Measurements from ENCODE around the gene TYMS.

GRCh38 chr18:711310-711656 lies 53.8 kb downstream of the TYMS start:
- TF ChIP-seq POLR2A (IDR thresholded peaks at IDR 0.05; ENCODE audit: low read depth, low read length), result no peak
- TF ChIP-seq EZH2 (IDR thresholded peaks at IDR 0.05; ENCODE audit: borderline replicate concordance, control insufficient read depth, low read depth, low read length), result no peak
- TF ChIP-seq POLR2AphosphoS5 (IDR thresholded peaks at IDR 0.05; ENCODE audit: low read length), result no peak
- no peak for TF ChIP-seq TARDBP (IDR thresholded peaks at IDR 0.05; ENCODE audit: borderline replicate concordance)
- no peak for TF ChIP-seq ATF2 (IDR thresholded peaks at IDR 0.05; ENCODE audit: low read length)
- no peak for TF ChIP-seq SIN3A (IDR thresholded peaks at IDR 0.05; ENCODE audit: low read depth, low read length)

Measured in GM12878 (cell line).